LNCaP clone FGC (cell line): ENCODE data around the gene ATXN1.

ENCODE experiments used
- DNase-seq: peaks from one replicate; pipeline ENCODE4 v3.0.0-alpha.2; 2011; ENCODE audit warnings: low read depth
- H3K4me3 ChIP-seq: 2 replicates; pipeline ENCODE4 v1.5.1; 2011; ENCODE audit warnings: mild to moderate bottlenecking, low read depth, low read length, control low read depth
- TF ChIP-seq, protein P1 (sequence below): IDR thresholded peaks from 2 replicates; pipeline ENCODE4 v1.5.1; 2012; ENCODE audit warnings: mild to moderate bottlenecking; ENCODE audit not compliant: control insufficient read depth, insufficient read depth; ENCODE audit errors: extremely low read depth

The ATXN1 gene

DNA sequence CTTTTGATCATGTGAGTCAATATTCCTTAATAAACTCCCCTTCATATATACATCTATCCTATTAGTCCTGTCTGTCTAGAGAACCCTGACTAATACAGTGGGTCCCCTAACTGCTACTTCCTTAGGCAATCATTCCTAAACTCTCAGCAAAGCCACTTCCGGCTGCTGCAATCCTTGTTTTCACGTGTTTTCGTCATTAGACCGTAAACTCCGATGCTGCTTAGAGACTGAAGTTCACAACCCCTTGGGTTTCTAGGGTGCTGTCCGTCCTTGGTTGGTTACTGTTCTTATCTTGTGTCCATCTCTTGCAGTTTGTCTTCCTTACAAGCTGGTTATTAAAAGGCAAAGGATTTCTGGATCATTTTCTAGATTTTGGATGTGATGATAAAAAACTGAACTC, 416.5 kb downstream of the ATXN1 start:
- TF ChIP-seq, protein P1, sequence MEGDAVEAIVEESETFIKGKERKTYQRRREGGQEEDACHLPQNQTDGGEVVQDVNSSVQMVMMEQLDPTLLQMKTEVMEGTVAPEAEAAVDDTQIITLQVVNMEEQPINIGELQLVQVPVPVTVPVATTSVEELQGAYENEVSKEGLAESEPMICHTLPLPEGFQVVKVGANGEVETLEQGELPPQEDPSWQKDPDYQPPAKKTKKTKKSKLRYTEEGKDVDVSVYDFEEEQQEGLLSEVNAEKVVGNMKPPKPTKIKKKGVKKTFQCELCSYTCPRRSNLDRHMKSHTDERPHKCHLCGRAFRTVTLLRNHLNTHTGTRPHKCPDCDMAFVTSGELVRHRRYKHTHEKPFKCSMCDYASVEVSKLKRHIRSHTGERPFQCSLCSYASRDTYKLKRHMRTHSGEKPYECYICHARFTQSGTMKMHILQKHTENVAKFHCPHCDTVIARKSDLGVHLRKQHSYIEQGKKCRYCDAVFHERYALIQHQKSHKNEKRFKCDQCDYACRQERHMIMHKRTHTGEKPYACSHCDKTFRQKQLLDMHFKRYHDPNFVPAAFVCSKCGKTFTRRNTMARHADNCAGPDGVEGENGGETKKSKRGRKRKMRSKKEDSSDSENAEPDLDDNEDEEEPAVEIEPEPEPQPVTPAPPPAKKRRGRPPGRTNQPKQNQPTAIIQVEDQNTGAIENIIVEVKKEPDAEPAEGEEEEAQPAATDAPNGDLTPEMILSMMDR: no peak
- H3K4me3 ChIP-seq: no peak overlapping the region
- no peak for DNase-seq

DNA sequence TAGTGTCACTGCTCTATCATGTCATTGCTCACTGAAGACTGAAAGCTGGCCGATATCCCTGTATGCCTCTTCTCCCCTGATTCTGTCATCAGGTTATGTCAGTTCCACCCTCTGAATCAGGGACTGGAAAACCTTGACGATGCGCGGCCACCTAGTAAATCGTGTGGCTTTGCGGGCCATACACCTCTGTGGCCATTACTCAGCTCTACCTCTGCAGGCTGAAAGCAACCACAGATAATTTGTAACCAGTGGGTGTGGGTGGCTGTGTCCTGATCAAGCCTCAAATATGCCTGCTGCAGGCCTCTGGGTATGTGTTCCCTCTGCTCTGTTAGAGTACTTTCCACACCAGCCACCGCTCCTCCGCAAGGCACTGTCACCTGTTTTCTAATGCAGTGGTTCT, 417.7 kb downstream of the ATXN1 start:
- H3K4me3 ChIP-seq: no peak overlapping the region
- no peak for DNase-seq
- TF ChIP-seq, protein P1: no peak

DNA sequence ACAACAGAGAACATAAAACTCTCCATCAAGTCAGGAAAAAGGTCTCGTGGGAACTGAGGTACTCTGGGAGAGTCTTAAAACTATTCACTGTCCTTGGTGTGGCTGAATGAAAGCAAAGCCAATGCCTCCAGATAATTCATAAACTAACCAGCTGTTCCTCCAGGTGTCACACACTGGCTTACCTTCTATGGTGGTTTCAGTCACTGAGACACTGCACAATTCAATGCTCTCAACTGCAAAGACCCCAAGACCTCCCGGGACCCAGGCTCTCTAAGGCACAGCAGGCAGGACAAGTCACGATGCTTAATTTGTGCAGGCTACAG, 422.0 kb downstream of the ATXN1 start:
- H3K4me3 ChIP-seq: no peak overlapping the region
- TF ChIP-seq, protein P1: no peak
- DNase-seq: no peak

DNA sequence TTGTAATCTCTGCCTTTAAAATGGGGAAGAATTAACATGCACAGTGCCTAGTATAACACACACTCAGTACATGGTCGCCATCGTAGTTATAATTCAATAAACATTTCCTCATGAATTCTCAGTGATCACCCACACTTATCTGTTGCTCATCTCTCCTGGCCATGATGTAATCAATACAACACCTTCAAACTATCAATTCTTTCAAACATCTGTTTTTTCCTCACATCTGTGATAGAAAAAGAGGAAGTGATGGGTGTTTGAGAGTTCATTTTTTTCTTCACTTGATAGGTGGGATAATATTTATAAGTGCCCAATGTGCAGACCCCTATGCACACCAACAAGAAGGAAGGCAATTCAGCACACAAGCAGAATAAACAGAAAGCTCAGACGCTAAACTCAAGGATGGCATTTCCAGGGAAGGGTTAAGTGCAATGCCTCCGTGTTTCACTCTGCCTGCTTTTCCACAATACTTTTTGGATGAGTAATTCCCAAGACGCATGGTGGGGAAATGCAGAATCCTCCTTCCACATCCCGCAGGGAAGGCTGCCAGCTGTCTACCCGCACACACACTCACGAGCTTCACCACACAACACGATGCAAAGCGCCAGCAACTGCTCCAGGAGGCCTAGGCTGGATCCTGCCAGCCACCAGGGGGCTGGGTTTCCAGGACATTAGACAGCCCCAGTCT, 422.5 kb downstream of the ATXN1 start:
- DNase-seq: no peak
- H3K4me3 ChIP-seq: no peak overlapping the region

DNA sequence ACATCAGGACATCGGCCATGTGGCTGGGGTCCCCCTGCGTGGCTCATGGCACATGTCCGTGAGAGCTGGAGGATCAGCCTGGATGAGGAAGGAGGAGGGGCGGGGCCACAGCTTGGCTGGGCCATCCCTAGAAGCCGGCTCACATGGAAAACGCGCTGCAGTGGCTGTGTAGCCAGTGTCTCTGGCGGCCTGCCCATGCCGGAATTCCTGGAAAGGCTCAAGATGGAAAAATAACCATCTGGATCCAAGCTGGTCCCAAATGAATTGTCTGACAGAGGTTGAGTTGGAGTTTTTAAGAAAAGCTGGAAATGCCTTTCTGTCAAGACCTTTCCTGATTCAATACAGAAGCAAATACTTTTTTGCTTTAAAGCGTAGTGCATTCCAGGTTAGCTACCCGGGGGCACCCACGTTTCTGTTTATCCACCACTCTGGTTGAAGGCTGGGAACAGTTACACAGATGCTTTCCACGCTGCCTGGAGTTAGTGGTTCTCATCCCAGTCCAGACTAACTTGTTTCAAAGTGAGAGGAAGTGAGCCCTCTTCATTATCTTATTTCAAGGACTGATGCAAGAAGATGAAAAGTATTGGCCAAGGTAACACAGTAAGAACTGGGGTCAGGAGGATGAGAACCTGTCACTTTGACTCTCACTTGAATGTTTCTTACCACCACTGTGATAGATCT, 423.8 kb downstream of the ATXN1 start:
- no peak overlapping the region for H3K4me3 ChIP-seq
- no peak for DNase-seq
- TF ChIP-seq, protein P1: no peak

More for the DNA sequence above, 422.5 kb downstream of the ATXN1 start:
- TF ChIP-seq, protein P1: no peak

DNA sequence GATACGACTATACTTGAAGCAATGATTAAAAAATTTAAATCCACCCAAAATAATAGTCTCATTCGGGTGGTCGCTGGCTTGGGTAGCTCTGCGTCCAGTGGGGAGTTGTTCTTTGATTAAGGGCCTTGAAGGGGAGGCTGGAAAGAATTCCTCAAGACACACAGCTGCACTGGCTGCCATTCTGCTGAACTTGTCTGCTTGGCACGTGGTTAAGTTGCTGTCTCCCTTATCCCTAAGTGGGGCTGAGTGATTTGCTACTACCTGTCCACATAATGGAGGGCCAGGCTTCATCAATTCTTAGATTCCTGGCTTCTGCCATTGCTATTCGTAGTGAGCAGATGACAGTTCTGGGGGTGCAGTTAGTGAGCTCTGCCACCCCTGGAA, 424.4 kb downstream of the ATXN1 start:
- TF ChIP-seq, protein P1: no peak
- H3K4me3 ChIP-seq: no peak overlapping the region
- no peak for DNase-seq
